GM12874 (cell line): Measurements from ENCODE around the gene DHX57.

ENCODE experiments used
- CTCF ChIP-seq: IDR thresholded peaks from 2 replicates; pipeline ENCODE4 v1.5.1; 2011; ENCODE audit warnings: low read depth, mild to moderate bottlenecking, control low read depth, low read length, moderate library complexity; ENCODE audit not compliant: insufficient read depth

Gene DHX57

GRCh38 chr2:38818565-38818964 lies 57.2 kb downstream of the DHX57 start:
- TF ChIP-seq CTCF = no peak

DNA sequence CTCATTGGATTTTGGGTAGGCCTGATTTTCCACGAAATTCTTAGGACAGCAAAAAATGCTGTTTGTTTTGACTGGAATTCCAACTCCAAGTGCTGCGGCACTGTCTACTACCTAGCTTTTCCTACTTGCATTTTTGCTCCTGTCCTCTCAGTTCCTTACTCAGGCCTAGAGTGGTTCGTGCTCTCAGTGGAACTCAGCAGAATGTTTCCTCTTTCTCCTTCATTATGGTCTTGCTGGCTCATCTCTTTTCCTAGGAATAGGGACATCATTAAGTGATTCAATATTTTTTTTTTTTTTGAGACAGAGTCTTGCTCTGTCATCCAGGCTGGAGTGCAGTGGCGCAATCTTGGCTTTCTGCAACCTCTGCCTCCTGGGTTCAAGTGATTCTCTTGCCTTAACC lies 59.8 kb downstream of the DHX57 start:
- no peak for TF ChIP-seq CTCF

DNA sequence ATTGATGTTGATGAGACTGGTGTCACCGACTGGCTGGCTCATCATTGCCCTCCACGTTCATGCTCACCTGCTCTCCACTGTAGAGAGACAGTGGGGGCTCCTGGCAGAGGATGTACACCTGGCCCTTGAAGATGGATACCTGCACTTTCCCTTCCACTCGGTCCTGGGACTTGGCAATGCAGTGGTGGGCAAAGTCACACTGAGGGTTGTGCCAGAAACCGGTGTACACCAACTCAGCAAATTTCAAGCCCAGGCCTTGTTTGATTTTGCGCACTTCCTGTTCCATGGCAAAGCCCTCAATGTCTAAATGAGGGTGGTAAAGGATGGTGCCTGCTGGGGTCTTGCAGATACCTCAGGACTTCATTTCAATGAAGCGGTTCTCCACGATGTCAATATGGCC lies 65.2 kb downstream of the DHX57 start:
- no peak for TF ChIP-seq CTCF

- TF ChIP-seq CTCF = no peak
Measured at GRCh38 chr2:38808677-38809076, 67.1 kb downstream of the DHX57 start.

DNA sequence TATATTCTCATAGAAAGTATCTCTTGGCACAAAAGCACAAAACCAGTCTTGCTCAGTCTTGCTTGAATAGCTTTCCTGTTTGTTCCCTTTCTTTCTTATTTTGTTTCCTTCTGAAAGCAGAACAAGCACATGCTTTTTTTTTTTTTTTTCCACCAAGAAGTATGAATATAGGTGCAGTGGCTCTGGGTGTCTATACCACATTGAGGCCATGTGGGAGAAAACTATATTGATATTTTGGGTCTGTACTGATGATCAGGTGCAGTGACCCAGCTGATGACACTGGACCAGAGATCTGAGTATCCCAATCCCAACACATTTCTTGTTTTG lies 69.0 kb downstream of the DHX57 start:
- no peak for TF ChIP-seq CTCF

DNA sequence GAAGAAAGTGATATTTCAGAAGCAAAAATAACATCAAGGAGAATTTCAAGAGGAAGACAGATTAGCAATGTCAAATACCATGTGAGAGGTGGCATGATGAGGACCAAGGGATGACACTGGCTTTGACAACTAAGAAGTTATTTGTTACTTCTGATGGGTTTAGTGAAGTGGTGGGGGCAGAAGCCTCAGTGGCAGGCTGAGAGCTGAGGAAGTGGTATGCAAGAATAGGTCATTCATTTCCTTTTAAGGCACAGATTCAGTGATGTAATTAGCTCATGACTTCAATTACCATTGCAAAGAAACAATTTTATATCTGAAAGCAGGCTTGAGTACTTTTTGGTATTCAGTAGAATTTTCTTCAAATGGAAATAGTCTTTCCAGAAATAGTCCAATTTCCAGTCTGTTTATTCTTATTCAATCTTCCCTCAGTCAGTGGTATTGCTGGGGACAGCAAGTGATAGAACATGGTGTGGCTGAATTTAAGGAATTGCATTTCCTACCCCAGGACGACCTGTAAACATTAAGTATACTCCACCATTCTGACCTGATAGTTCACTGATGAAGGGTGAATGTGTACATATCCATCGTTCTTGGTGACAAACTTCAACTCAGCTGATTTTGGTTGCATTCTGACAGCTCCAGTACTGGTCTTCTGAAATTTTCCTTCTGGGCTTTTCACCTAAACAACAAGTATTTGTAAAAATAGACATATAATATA lies 69.6 kb downstream of the DHX57 start:
- no peak for TF ChIP-seq CTCF

DNA sequence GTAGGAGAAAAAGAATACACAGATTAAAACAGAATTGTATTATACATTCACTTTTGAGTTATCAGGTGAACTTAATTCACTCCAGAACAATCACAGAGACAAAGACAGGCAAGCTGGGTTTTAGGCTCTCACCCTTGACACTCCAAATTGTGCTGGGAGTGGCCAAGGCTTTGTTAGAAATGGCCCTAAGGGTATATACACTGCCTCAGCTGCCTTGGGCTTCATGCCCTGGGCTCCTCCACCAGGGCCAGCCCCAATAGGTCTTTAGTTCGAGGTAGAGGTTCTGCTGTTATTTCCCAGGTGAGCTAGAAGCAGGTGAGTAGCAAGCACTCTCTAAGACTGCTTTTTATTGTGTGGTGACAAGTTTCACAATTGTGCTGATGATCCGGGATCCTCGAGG lies 77.8 kb downstream of the DHX57 start:
- no peak for TF ChIP-seq CTCF
